ENCODE results near the gene NEB.

Gene NEB

DNA sequence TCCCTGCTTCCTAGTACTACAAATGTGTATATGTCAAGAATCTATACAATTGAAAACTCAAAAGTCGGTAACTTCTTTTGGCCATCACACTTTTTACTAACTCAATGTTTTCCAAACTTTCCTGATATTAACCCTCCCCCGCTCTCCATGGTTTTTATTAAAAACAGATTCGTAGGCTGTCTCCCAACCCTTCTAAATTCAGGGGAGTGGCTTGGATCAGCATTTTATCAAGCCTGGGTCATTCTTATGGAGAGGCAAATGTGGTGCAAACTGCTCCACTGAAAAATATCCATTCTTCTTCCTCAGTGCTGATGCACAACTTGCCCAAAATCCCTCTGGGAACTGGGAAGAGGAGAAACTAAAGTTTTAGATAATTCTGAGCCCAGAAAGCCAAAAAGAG lies 190.4 kb downstream of the NEB start:
- H3K4me3 ChIP-seq (ENCODE audit: low read depth, low read length) = no peak overlapping the region
- H3K9ac ChIP-seq = no peak overlapping the region
- no peaks in the 10 kb centered on the region for H3K79me2 ChIP-seq
- no peaks in the 10 kb centered on the region for H3K4me1 ChIP-seq
- H3K27me3 ChIP-seq (ENCODE audit: control insufficient read depth, insufficient read depth, low read length) = no peaks in the 10 kb centered on the region
- H3K36me3 ChIP-seq (ENCODE audit: control insufficient read depth, insufficient read depth, low read length) = no peaks in the 10 kb centered on the region
- H2AFZ ChIP-seq = no peak overlapping the region
- no peak overlapping the region for H3K27ac ChIP-seq
- no peak overlapping the region for H3K4me2 ChIP-seq (ENCODE audit: low read length)
- no peaks in the 10 kb centered on the region for H3K9me3 ChIP-seq (ENCODE audit: control insufficient read depth, low read length)
- TF ChIP-seq, protein P1, sequence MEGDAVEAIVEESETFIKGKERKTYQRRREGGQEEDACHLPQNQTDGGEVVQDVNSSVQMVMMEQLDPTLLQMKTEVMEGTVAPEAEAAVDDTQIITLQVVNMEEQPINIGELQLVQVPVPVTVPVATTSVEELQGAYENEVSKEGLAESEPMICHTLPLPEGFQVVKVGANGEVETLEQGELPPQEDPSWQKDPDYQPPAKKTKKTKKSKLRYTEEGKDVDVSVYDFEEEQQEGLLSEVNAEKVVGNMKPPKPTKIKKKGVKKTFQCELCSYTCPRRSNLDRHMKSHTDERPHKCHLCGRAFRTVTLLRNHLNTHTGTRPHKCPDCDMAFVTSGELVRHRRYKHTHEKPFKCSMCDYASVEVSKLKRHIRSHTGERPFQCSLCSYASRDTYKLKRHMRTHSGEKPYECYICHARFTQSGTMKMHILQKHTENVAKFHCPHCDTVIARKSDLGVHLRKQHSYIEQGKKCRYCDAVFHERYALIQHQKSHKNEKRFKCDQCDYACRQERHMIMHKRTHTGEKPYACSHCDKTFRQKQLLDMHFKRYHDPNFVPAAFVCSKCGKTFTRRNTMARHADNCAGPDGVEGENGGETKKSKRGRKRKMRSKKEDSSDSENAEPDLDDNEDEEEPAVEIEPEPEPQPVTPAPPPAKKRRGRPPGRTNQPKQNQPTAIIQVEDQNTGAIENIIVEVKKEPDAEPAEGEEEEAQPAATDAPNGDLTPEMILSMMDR (IDR thresholded peaks at IDR 0.05) = no peak

DNA sequence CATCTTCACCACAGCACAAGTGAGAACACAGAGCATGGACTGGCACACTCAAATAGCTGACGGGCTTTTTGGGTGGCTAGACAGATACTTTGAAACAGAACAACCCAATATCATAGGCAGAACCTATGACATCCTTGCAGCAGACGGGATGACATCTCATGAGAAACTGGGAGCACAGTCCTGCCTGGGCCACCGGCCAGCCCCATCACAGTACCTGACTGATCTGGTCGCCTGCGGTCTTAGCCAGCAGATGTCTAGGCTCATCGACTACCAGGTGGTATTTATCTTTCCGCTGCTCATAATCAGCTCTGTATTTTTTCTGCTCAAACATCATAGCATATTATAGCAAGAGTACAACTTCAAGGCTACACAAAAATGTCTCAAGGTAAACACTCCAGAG lies 200.3 kb downstream of the NEB start:
- Histone ChIP-seq H3K27me3 (ENCODE audit: control insufficient read depth, insufficient read depth, low read length) (no peaks in the 10 kb centered on the region), H3K4me3 (ENCODE audit: low read depth, low read length) (no peak overlapping the region), H3K9ac (no peak overlapping the region), H3K4me2 (ENCODE audit: low read length) (no peak overlapping the region), H3K4me1 (no peaks in the 10 kb centered on the region), H3K36me3 (ENCODE audit: control insufficient read depth, insufficient read depth, low read length) (no peaks in the 10 kb centered on the region), H3K9me3 (ENCODE audit: control insufficient read depth, low read length) (no peaks in the 10 kb centered on the region), H3K79me2 (no peaks in the 10 kb centered on the region), H3K27ac (no peak overlapping the region), H2AFZ (no peak overlapping the region)
- TF ChIP-seq, protein P1 (IDR thresholded peaks at IDR 0.05) = no peak

DNA sequence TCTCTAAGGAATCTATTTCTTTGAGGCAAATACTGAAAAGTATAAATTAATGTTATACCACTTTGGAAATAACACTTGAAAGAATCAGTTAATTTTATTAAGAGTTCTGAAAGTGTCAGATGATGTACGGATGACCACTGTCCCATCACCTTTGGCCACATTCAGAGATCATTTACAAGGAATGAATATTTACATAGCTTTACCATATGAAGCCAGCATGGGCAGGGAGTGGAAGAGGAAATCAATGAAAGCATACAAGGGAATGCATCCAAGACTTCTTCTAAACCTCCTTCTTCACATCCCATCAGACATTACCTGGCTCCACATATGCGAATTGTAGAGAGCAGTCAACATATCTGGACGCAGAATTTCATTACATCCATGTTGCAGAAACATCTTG lies 201.1 kb downstream of the NEB start:
- Histone ChIP-seq H3K9me3 (ENCODE audit: control insufficient read depth, low read length) (no peaks in the 10 kb centered on the region), H3K79me2 (no peaks in the 10 kb centered on the region), H3K27me3 (ENCODE audit: control insufficient read depth, insufficient read depth, low read length) (no peaks in the 10 kb centered on the region), H3K36me3 (ENCODE audit: control insufficient read depth, insufficient read depth, low read length) (no peaks in the 10 kb centered on the region), H3K27ac (no peak overlapping the region), H3K4me3 (ENCODE audit: low read depth, low read length) (no peak overlapping the region), H2AFZ (no peak overlapping the region), H3K9ac (no peak overlapping the region), H3K4me2 (ENCODE audit: low read length) (no peak overlapping the region), H3K4me1 (no peaks in the 10 kb centered on the region)
- TF ChIP-seq, protein P1 (IDR thresholded peaks at IDR 0.05) = no peak

DNA sequence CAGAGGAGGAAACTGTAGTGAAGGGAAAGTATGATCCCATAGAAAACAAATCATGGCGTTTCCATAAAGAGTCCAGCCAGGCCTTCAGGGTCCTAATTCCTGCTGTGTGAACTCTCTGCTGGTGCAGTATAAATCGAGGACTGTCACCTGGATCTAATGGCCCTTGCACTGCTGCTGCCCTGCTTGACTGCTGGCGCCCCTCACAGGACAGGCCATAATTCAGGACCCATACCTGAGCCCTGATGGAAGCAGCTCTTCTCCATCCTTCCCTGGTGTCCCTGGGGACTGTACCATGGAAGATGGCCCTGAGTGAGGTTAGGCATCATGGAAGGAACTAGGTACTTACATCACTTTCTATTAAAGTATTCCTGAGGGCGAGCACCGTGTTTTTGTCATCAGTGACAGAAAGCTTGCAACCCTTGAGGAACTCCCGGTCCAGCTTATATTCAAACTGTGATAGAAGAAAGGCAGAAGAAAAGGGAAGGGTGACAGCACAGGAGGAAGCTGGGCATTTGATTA lies 207.6 kb downstream of the NEB start:
- H2AFZ ChIP-seq = no peak overlapping the region
- no peaks in the 10 kb centered on the region for H3K27me3 ChIP-seq (ENCODE audit: control insufficient read depth, insufficient read depth, low read length)
- no peak overlapping the region for H3K4me2 ChIP-seq (ENCODE audit: low read length)
- H3K36me3 ChIP-seq (ENCODE audit: control insufficient read depth, insufficient read depth, low read length) = no peaks in the 10 kb centered on the region
- no peaks in the 10 kb centered on the region for H3K9me3 ChIP-seq (ENCODE audit: control insufficient read depth, low read length)
- H3K27ac ChIP-seq = no peak overlapping the region
- no peak overlapping the region for H3K9ac ChIP-seq
- no peak overlapping the region for H3K4me3 ChIP-seq (ENCODE audit: low read depth, low read length)
- TF ChIP-seq, protein P1 (IDR thresholded peaks at IDR 0.05) = no peak
- no peaks in the 10 kb centered on the region for H3K4me1 ChIP-seq
- H3K79me2 ChIP-seq = no peaks in the 10 kb centered on the region

DNA sequence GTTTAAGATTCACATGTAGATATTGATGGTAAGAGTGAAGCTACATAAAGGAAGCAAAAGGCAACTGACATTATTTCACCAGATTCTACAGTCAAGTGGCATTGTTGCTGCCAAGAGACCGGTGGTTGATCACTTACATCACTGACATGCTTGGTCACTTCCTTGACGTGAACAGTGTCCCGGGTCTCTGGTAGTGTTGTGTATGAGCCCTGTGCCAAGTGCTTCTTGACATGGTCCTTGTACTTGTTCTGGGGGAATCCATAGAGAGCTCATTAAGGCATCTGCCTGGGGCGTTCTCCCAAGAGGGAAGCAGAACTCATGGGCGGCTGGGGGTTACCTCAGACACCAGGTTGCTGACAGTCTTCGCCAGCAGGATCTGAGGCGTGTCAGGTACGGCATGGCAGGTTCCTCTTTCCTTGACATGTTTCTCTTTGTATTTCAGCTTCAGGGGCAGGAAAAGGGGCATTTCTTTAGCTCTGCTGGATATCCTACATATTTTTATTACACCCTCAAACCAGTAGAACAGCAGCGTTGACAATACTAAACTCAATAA lies 208.4 kb downstream of the NEB start:
- Histone ChIP-seq H3K27me3 (ENCODE audit: control insufficient read depth, insufficient read depth, low read length) (no peaks in the 10 kb centered on the region), H3K9ac (no peak overlapping the region), H3K27ac (no peak overlapping the region), H3K4me3 (ENCODE audit: low read depth, low read length) (no peak overlapping the region), H3K4me1 (no peaks in the 10 kb centered on the region), H2AFZ (no peak overlapping the region), H3K79me2 (no peaks in the 10 kb centered on the region), H3K4me2 (ENCODE audit: low read length) (no peak overlapping the region), H3K36me3 (ENCODE audit: control insufficient read depth, insufficient read depth, low read length) (no peaks in the 10 kb centered on the region), H3K9me3 (ENCODE audit: control insufficient read depth, low read length) (no peaks in the 10 kb centered on the region)
- TF ChIP-seq, protein P1 (IDR thresholded peaks at IDR 0.05) = no peak

All from parathyroid adenoma (tissue), 2 donors.